ENCODE results near the gene MMP10. TPM values are rescaled to one million over a fixed set of nuclear protein-coding genes. Genes with fewer than 3 reads are reported as not detected.
"Not testable (repeated sequence)": the region's sequence is repeated elsewhere in the genome, so short reads cannot be mapped to it uniquely, and the experiment has no call there.

MMP10 gene
- total and polyA plus RNA-seq, 10 donors: 0.06 to 0.79 (median 0.50) TPM; not detected in 5

- H3K36me3 ChIP-seq: no peaks in the 10 kb centered on the region
- peaks cover 0 to 9% (median 0%) of the 10 kb centered on the region in 7 donors for H3K27me3 ChIP-seq (replicated peaks in 1 of 7)
- no peak for DNase-seq
- no peak overlapping the region for H3K27ac ChIP-seq
- no peaks in the 10 kb centered on the region for H3K4me1 ChIP-seq
- intact Hi-C loops (cut with DNase I; ENCODE audit: low total_unique reads): no loop called here
- H3K4me3 ChIP-seq: no peak overlapping the region
- no peak for TF ChIP-seq POLR2A (IDR thresholded peaks at IDR 0.05)
- TF ChIP-seq CTCF (IDR thresholded peaks at IDR 0.05 in 8 of 11, conservative IDR thresholded peaks at IDR 0.05 in 3 of 11): no peak
- no peak for TF ChIP-seq POLR2AphosphoS5 (IDR thresholded peaks at IDR 0.05)
- H3K9me3 ChIP-seq: no peaks in the 10 kb centered on the region
These were observed 45.8 kb downstream of the MMP10 start for GRCh38 chr11:102734650-102735049.

DNA sequence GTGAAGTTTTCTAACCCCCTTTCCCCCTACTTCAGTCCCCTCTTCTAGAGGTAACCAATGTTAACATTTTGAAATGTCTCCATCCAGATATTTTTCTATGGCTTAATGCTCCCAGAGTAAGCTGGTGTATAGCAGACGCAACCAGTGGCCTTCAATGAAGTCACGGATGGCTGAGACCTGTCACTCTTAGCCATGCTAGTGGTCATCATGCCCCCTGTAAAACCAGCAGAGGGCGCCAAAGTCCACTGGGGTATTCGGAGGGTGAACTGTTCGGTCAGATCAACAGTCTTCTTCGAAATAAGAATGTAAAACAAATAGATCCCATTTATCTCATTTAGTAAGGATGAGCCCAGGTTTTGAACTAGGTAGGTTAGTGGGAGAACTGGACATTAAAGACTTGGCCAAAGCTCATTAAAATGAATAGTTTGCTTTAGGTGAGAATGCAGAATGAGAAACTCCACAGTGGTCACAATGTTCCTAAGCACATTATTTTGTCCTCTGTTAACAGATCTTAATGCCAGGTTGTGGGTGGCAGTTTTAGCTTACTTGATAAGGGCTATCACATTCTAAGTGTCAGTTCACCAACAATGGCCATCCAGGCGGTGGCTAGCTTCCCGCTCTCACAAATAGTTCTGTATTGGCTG, 47.1 kb downstream of the MMP10 start:
- H3K4me1 ChIP-seq: no peaks in the 10 kb centered on the region
- intact Hi-C loops (cut with DNase I; ENCODE audit: low total_unique reads): no loop called here
- no peaks in the 10 kb centered on the region for H3K36me3 ChIP-seq
- WGBS, 5 donors: 52 to 60% (median 54%) methylated on average over 8 of the region's 8 CpGs
- no peaks in the 10 kb centered on the region for H3K9me3 ChIP-seq
- no peak overlapping the region for H3K27ac ChIP-seq
- no peak overlapping the region for H3K4me3 ChIP-seq
- H3K27me3 ChIP-seq (replicated peaks in 1 of 7): peaks cover 0 to 9% (median 0%) of the 10 kb centered on the region in 7 donors
- TF ChIP-seq CTCF (IDR thresholded peaks at IDR 0.05 in 8 of 11, conservative IDR thresholded peaks at IDR 0.05 in 3 of 11) (peak in 10 of 11 experiments; percentile 13 to 73 (median 51)), POLR2AphosphoS5 (IDR thresholded peaks at IDR 0.05) (no peak)
- DNase-seq: peak; percentile 84

DNA sequence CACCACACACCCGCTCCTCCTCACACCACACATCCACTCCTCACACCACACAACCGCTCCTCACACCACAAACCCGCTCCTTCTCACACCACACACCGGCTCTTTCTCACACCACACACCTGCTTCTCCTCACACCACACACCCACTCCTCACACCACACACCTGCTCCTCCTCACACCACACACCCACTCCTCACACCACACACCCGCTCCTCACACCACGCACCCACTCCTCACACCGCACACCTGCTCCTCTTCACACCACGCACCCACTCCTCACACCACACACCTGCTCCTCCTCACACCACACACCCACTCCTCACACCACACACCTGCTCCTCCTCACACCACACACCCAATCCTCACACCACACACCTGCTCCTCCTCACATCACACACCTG, 49.5 kb downstream of the MMP10 start:
- H3K27me3 ChIP-seq (replicated peaks in 1 of 7); H3K9me3 ChIP-seq; H3K4me3 ChIP-seq; intact Hi-C loops (cut with DNase I; ENCODE audit: low total_unique reads); DNase-seq; H3K36me3 ChIP-seq; H3K27ac ChIP-seq: not testable (repeated sequence)
- peaks cover 0 to 11% (median 0%) of the 10 kb centered on the region in 6 donors for H3K4me1 ChIP-seq
- 48 to 57% (median 54%) methylated on average over 8 of the region's 8 CpGs for WGBS, 5 donors

DNA sequence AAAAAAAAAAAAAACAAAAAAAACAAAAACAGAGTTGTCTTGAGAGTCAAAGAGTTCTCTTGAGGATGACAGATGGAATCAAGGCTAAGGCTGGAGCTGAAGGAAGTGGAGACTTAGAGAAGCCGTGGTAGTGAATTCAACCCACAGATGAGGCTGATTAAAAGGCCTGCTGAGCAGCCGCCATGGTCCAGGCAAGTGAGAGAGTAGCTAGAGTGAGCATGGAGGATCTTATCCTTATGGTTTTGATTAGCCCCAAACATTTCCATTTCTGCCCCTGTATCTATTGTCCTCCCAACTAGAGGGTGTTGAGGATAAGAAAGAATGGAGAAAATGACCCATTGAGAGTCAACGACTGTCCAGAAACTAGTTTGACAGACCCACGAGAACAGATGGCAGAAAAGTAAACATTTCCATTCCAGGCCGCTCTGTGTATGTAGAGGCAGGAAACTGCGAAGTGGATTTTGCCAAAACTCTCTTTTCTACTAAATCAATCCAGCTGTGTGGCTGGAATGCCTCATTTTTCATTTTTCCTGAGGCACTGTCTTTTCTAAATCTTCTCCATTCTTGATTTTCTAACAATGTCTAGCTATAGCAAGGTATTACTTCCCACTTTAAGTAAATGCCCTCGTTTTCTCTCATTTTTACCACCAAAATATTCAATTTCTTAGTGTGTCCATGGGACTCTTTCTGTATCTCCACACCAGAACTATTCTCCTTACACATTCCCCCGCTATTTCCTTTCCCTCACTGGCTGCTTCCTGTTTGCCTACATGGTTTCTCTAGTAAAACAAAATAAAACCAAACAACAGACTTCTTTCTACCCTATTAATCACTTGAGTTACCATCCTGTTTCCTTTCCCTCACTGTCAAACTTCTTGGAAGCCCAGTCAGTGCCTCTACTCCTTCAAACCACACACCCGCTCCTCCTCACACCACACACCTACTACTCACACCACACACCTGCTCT, 50.3 kb downstream of the MMP10 start:
- H3K27ac ChIP-seq: no peak overlapping the region
- no peaks in the 10 kb centered on the region for H3K27me3 ChIP-seq (replicated peaks in 1 of 7)
- 53 to 66% (median 63%) methylated on average over 9 of the region's 9 CpGs for WGBS, 5 donors
- no peak overlapping the region for H3K4me3 ChIP-seq
- no peaks in the 10 kb centered on the region for H3K36me3 ChIP-seq
- H3K4me1 ChIP-seq: peaks cover 0 to 11% (median 0%) of the 10 kb centered on the region in 6 donors
- no peaks in the 10 kb centered on the region for H3K9me3 ChIP-seq
- intact Hi-C loops (cut with DNase I; ENCODE audit: low total_unique reads): no loop called here
- no peak for DNase-seq
- no peak for TF ChIP-seq POLR2A (IDR thresholded peaks at IDR 0.05)
- no peak for TF ChIP-seq CTCF (IDR thresholded peaks at IDR 0.05 in 8 of 11, conservative IDR thresholded peaks at IDR 0.05 in 3 of 11)
- no peak for TF ChIP-seq POLR2AphosphoS5 (IDR thresholded peaks at IDR 0.05)
